Activated naive CD4-positive, alpha-beta T cell (primary cell): ENCODE data around the gene KIAA0040.

ENCODE experiments used
- DNase-seq, 4 experiments: peaks; one replicate each; lab custom pipeline; 2025; lab: John Stamatoyannopoulos, UW

The KIAA0040 gene

DNA sequence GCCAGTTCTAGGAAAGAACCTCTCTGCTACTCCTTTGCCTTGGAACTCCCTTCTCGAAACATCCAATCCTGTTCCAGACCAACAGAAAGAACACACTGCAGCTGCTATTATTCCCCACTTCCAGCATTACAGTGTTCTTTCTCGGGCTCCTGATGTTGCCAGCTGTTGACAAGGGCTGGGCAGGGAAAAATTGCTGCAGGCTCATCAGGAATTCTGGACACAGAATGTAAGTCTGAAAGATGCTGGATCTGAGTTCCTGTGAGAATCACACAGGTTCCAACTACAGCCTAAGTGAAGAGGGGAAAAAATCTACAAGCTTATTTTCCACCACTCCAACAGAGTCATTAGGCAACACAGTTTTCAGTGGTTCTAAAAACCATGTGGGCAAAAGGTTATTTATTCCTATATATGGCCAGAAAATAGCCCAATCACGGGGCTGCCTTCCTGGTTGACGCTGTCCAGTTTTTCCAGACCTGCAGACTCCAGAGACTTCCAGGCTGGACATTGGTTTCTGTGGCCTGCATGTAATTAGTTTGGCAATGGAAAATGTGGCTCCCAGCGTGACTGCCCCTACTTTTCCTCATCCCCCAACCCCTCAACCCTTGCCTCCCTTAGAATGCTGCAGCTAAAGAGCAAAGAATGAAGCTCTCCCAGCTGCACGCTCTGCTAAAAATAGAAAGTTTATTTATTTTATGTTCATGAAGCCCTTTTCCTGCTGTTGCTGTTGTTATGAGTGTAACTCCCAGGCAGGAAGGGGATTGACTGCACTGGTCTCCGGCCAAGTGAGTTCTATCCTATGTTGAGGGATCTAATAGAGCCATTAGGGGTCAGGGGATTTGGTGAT, 8.3 kb upstream of the KIAA0040 start:
- no peak for DNase-seq

DNA sequence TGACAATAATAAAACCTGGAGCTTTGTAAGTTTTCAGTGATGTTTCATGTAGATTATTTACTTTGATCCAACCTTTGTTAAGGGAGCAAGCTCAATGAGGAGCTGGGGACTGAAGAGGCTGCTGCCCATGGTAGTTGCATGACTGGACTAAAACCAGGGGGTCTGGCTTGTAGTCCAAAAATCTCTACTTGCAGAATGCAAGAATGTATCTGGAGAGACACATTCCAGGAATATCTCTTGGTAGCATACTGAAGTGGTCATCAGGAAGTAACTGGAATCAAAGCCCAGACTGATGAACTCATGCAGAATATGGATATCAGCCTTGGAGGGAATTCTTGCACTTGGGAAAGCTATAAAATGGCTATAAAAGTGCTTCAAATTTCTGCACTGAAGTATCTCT, 5.8 kb upstream of the KIAA0040 start:
- no peak for DNase-seq

GRCh38 chr1:175197531-175197930, 5.0 kb upstream of the KIAA0040 start:
- no peak for DNase-seq

DNA sequence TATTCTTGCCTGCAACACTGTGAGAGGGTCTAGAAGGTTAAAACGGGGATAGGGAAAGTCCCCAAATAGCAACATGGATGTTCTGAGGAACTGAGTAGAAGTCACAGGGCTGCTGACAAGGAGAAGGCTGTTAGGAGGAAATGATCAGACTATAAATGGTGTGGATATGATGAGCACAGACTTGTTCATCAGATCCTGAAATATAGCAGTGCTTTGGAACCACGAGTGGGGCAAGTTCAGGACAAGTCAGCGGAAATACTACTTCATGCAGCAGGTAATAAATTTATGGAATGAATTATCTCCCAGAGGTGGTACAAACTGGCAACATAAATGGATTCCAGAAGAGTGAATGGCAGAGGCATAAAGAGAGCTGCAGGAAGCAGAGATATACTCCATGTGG, 3.2 kb upstream of the KIAA0040 start:
- no peak for DNase-seq

DNA sequence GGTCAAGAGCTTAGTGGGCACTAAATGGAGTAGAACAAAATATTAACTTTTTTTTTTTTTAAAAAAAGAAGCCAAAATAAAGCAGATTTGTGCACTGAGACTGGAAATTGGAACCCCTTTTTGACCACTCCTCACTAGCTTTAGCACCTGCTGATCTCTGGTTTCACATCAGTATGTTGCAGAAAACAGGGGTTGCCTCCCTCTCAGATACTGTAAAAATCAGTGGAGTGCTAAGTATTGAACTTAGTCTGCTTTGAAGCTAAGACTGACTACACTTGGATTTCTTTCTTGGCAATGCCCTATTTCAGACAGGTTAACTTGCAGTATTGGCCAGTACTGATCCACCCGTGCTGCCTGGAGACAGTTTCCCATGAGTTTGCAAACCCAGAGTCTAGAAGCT, 2.7 kb upstream of the KIAA0040 start:
- no peak for DNase-seq

DNA sequence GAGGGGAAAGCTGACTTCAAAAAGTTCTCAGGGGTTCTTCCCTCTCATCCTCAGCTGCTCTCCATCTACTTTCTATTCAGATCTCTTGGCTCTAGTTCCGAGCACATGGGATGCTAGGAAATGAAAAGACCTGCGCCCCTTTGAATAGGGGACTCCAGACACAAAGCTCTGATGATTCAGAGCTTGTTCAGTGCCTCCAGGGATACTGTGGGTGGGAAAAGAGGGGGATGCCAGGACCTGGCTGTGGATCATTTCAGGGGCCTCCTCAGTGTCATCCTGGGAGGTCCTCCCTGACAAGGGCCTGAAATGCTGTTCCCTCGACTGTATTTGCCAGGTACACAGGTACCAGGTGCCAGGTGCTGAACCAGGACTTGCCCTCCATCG, 943 bp upstream of the KIAA0040 start:
- no peak for DNase-seq

GRCh38 chr1:175192111-175192629, 406 bp downstream of the KIAA0040 start:
- peak in 2 of 4 experiments; percentile 14 to 24 for DNase-seq

DNA sequence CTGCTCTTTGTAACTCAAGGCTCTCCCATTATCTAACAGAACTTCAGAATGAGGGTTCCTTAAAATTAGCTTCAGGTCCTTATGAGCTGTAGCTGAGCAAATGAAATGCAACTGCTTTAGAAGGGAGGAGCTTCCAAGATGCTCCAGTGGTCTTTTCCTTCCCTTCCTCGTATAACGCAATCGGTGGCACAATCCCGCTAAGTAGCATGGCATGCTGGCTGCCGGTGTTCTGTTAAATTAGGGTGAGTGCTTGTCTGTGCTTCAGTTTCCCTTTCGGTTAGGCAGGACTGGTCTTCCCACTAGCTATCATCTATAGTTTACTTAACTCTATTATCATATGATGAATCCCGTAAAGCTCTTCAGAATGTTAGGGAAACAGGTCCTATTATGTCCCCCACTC, 917 bp downstream of the KIAA0040 start:
- DNase-seq, result peak in 1 of 4 experiments; percentile 5

GRCh38 chr1:175188936-175189335, 3.6 kb downstream of the KIAA0040 start:
- DNase-seq, result peak in 2 of 4 experiments; percentile 27 to 28

DNA sequence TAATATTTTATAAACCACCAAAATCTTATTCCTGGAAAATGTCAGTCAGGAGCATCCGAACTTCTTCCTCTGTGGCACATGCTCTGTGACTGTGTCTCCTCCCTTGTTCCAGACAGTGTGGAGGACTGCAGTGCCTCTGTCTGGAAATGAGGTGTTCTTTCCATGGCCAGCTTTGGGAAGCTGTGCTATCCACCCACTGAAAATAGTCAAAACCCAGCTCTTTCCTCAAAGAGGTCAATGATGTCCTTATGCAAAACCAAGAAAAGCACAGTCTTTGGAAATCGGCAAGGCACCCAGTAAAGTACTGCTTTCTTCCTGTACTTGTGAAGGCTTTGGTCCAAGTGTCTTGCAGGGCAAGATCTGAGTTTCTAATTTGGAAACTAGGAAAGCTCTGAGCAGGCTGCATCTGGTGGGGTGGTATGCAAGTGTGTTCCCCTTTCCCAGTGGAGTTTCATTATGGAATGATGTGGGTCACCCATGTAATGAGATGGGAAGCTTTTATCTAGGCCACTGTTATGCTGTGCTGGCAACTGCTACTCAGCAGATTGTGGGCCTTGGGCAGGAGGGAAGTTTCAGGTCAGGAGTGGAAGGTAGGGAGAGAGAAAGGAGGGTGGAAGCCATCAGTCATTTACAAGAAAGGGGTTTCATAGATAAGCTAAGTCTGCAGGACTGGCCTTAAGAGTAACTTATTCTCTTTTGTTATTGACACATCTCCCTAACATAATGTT, 6.0 kb downstream of the KIAA0040 start:
- no peak for DNase-seq

- no peak for DNase-seq
Observed at GRCh38 chr1:175185903-175186302, 6.7 kb downstream of the KIAA0040 start.

DNA sequence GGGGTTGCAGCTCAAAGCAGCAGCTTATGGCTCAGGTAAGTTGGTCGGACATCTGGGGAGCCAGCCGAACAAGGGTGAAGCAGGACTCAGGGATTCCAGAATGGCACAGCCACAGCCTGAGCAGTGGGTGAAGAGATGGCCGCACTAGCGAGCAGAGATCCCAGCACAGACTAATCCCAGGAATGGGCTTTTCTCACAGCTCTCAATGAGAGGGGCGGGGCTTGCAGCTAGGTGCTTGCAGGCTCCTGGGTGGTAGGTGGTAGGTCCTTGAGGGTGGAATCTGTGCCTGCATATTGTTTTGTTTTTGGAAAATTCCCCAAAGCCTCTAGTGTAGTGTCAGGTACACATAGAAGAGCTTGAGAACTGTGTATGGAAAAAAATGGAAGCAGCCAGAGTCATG, 9.0 kb downstream of the KIAA0040 start:
- no peak for DNase-seq

- DNase-seq, result no peak
Observed at GRCh38 chr1:175182201-175182746, 10.3 kb downstream of the KIAA0040 start.

DNA sequence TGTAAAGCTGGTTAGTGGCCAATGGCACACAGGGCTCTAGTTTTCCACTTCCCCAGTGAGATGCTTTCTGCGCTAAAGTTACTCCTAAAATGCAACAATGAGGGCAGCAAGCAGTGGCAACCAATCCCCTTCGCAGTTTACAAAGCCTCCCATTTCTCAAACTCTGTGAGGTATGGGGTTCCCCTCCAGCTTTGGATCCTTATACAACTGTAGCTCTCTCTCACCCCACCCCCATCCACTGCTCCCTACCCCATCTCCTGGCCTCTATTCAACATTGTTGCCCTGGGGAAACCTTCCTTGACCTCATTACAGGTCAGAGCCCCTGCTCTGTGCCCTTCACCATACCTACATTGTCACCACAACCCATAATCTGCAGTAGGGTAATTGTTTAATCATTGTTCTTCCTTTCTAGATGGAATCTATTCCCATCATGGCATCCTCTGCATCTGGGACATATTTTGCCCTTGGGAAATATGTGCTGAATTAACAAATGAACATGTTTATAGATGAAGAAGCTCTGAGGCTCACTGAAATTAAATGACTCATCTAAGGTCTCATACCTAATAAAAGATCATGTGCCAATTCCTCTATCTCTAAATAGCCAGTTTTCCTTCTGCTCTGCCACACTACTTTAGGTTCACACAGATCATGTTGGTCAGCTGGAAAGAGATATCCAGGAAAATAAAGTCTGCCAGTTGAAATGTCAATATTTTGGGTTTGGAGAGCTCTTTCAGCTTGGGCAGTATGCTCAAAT, 12.6 kb downstream of the KIAA0040 start:
- DNase-seq, result no peak

DNA sequence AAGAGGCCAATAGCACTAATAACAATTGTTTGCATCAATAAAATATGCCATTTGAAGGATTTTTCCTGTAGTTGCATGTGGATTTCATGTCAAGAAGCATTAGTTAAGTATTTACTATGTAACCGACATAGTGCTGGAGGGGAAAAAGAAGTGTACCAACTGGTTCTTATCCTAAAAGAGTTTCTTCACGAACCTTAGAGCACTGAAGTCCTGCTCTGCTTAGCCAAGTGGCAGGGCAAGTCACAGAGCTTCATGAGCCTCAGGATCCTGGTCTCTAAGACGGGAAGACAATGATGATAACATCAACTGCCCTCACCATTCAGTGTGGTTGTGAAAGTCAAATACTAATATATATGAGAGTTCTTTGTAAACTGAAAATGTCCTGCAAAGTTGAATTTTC, 14.1 kb downstream of the KIAA0040 start:
- no peak for DNase-seq

GRCh38 chr1:175178056-175178455, 14.5 kb downstream of the KIAA0040 start:
- no peak for DNase-seq

- DNase-seq, result no peak
Observed at GRCh38 chr1:175176246-175176645, 16.3 kb downstream of the KIAA0040 start.

- DNase-seq, result no peak
Observed at GRCh38 chr1:175174309-175175102, 18.1 kb downstream of the KIAA0040 start.

DNA sequence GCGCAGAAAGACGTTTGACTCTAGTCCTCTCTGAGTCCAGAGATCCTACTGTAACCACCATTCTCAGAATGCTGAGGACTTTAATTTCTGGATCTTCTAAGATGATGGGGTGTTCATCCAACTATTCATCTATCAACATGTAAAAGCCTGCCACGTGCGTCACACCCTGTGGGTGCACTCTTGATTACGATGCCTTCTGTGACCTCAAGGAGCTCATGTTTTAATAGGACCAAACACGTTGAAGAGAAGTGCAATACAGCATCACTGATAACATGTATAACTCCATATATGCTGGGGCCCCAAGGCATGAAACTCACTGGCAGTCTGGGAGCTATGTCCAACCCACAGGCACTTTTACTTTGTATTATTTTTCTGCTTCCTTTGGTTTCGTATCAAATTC, 19.0 kb downstream of the KIAA0040 start:
- DNase-seq, result no peak

- DNase-seq, result no peak
Observed at GRCh38 chr1:175172503-175172902, 20.1 kb downstream of the KIAA0040 start.
